Osteocyte (in vitro differentiated cells): Measurements from ENCODE around the gene APC2. TPM values are rescaled to one million over a fixed set of nuclear protein-coding genes. Genes with fewer than 3 reads are reported as not detected.

ENCODE experiments used
- DNase-seq: peaks from one replicate; pipeline ENCODE4 v3.0.0; 2021; ENCODE audit warnings: mixed read lengths; ENCODE audit not compliant: unreplicated experiment; ENCODE audit errors: extremely low spot score
- H3K27ac Mint-ChIP-seq: one replicate; pipeline ENCODE4 v1.8.0; 2021; ENCODE audit warnings: mild to moderate bottlenecking, mixed read lengths; ENCODE audit not compliant: unreplicated experiment
- H3K27me3 Mint-ChIP-seq: one replicate; pipeline ENCODE4 v1.8.0; 2021; ENCODE audit warnings: mixed read lengths; ENCODE audit not compliant: unreplicated experiment
- H3K36me3 Mint-ChIP-seq: one replicate; pipeline ENCODE4 v1.8.0; 2021; ENCODE audit warnings: mixed read lengths; ENCODE audit not compliant: unreplicated experiment
- H3K4me1 Mint-ChIP-seq: one replicate; pipeline ENCODE4 v1.8.0; 2021; ENCODE audit warnings: mixed read lengths; ENCODE audit not compliant: unreplicated experiment
- H3K4me3 Mint-ChIP-seq: one replicate; pipeline ENCODE4 v1.8.0; 2021; ENCODE audit warnings: mild to moderate bottlenecking, moderate library complexity, mixed read lengths; ENCODE audit not compliant: unreplicated experiment
- H3K9me3 Mint-ChIP-seq: one replicate; pipeline ENCODE4 v1.8.0; 2021; ENCODE audit warnings: mixed read lengths; ENCODE audit not compliant: unreplicated experiment
- CTCF ChIP-seq: fragments of 200-600 bp; sonication (generic); IDR thresholded peaks from 2 replicates; pipeline ENCODE4 v1.5.0; 2021; ENCODE audit warnings: antibody characterized with exemption, mild to moderate bottlenecking, moderate library complexity
- total RNA-seq: library from RNA; stranded (reverse); gene quantifications from 2 replicates; pipeline ENCODE4 v1.2.1, GENCODE V29; 2021

Gene APC2
- total RNA-seq, 1 donor from 2014 or later: 1.2 TPM

GRCh38 chr19:1469255-1470054 lies 19.5 kb downstream of the APC2 start:
- Mint-ChIP-seq H3K9me3 (no peaks in the 10 kb centered on the region), H3K27ac (no peak overlapping the region), H3K36me3 (peaks cover 2% of the 10 kb centered on the region), H3K4me1 (peaks cover 7% of the 10 kb centered on the region), H3K27me3 (peaks cover 2% of the 10 kb centered on the region), H3K4me3 (peak overlapping the region; percentile 72)
- TF ChIP-seq CTCF: no peak
- DNase-seq: no peak

GRCh38 chr19:1470055-1470304 lies 20.1 kb downstream of the APC2 start:
- H3K4me1 Mint-ChIP-seq: peaks cover 7% of the 10 kb centered on the region
- H3K27me3 Mint-ChIP-seq: peaks cover 2% of the 10 kb centered on the region
- no peak for DNase-seq
- no peak for TF ChIP-seq CTCF
- H3K9me3 Mint-ChIP-seq: no peaks in the 10 kb centered on the region
- peak overlapping the region; percentile 72 for H3K4me3 Mint-ChIP-seq
- peaks cover 2% of the 10 kb centered on the region for H3K36me3 Mint-ChIP-seq
- peak overlapping the region; percentile 64 for H3K27ac Mint-ChIP-seq

GRCh38 chr19:1470305-1471009 lies 20.5 kb downstream of the APC2 start:
- Mint-ChIP-seq H3K9me3 (no peaks in the 10 kb centered on the region), H3K4me1 (peaks cover 7% of the 10 kb centered on the region), H3K4me3 (peak overlapping the region; percentile 72), H3K27me3 (peaks cover 2% of the 10 kb centered on the region), H3K36me3 (peaks cover 2% of the 10 kb centered on the region), H3K27ac (no peak overlapping the region)
- no peak for TF ChIP-seq CTCF
- no peak for DNase-seq

- no peak overlapping the region for H3K27ac Mint-ChIP-seq
- no peak for TF ChIP-seq CTCF
- H3K4me1 Mint-ChIP-seq: peaks cover 7% of the 10 kb centered on the region
- H3K9me3 Mint-ChIP-seq: no peaks in the 10 kb centered on the region
- peaks cover 2% of the 10 kb centered on the region for H3K36me3 Mint-ChIP-seq
- peak overlapping the region; percentile 50 for H3K4me3 Mint-ChIP-seq
- no peak for DNase-seq
- peaks cover 2% of the 10 kb centered on the region for H3K27me3 Mint-ChIP-seq
Observed at GRCh38 chr19:1471010-1471514, 21.1 kb downstream of the APC2 start.

GRCh38 chr19:1471515-1472160 lies 21.7 kb downstream of the APC2 start:
- Mint-ChIP-seq H3K4me3 (peak overlapping the region; percentile 18), H3K4me1 (peaks cover 7% of the 10 kb centered on the region), H3K36me3 (peaks cover 2% of the 10 kb centered on the region)

More at GRCh38 chr19:1471515-1472160, 21.7 kb downstream of the APC2 start:
- peak; percentile 35 for TF ChIP-seq CTCF
- DNase-seq: no peak
- Mint-ChIP-seq H3K9me3 (no peaks in the 10 kb centered on the region), H3K27ac (no peak overlapping the region), H3K27me3 (peaks cover 2% of the 10 kb centered on the region)
